Mesendoderm (in vitro differentiated cells): Measurements from ENCODE around the gene OPRD1.
"Not testable (repeated sequence)": the region's sequence is repeated elsewhere in the genome, so short reads cannot be mapped to it uniquely, and the experiment has no call there.

Experiments
- DNase-seq: peaks from one replicate; pipeline ENCODE4 v3.0.0; 2013
- H2AK5ac ChIP-seq: 2 replicates; pipeline ENCODE4 v1.6.1; 2013; ENCODE audit warnings: low read length, inconsistent platforms
- H2BK120ac ChIP-seq: 2 replicates; pipeline ENCODE4 v1.6.1; 2013; ENCODE audit warnings: low read depth, mild to moderate bottlenecking, low read length, moderate library complexity, mixed read lengths
- H2BK15ac ChIP-seq: replicated peaks from 2 replicates; pipeline ENCODE4 v1.6.1; 2013; ENCODE audit warnings: low read depth, mild to moderate bottlenecking, moderate library complexity
- H2BK5ac ChIP-seq: 2 replicates; pipeline ENCODE4 v1.6.1; 2013; ENCODE audit warnings: low read length, inconsistent platforms
- H3K18ac ChIP-seq: 2 replicates; pipeline ENCODE4 v1.6.1; 2013; ENCODE audit warnings: mild to moderate bottlenecking, low read length, mixed read lengths
- H3K23ac ChIP-seq: one replicate; pipeline ENCODE4 v1.6.1; 2013; ENCODE audit warnings: low read length
- H3K27ac ChIP-seq: 2 replicates; pipeline ENCODE4 v1.5.1; 2013; ENCODE audit warnings: low read depth, mild to moderate bottlenecking, inconsistent platforms, low read length, moderate library complexity
- H3K27me3 ChIP-seq: 2 replicates; pipeline ENCODE4 v1.6.1; 2013; ENCODE audit warnings: low read length, control low read depth, mild to moderate bottlenecking, inconsistent platforms; ENCODE audit not compliant: insufficient read depth, poor library complexity
- H3K36me3 ChIP-seq: 2 replicates; pipeline ENCODE4 v1.6.1; 2013; ENCODE audit warnings: low read length, inconsistent platforms; ENCODE audit not compliant: control insufficient read depth, insufficient read depth
- H3K4ac ChIP-seq: one replicate; pipeline ENCODE4 v1.6.1; 2013; ENCODE audit warnings: low read depth, mild to moderate bottlenecking, low read length, moderate library complexity
- H3K4me1 ChIP-seq: 2 replicates; pipeline ENCODE4 v1.6.1; 2013; ENCODE audit warnings: low read depth, low read length, inconsistent platforms; ENCODE audit not compliant: control insufficient read depth
- H3K4me2 ChIP-seq: 2 replicates; pipeline ENCODE4 v1.6.1; 2013; ENCODE audit warnings: low read length
- H3K4me3 ChIP-seq: 2 replicates; pipeline ENCODE4 v1.5.1; 2013; ENCODE audit warnings: mild to moderate bottlenecking, low read length
- H3K56ac ChIP-seq: one replicate; pipeline ENCODE4 v1.6.1; 2013; ENCODE audit warnings: low read length
- H3K79me1 ChIP-seq: 2 replicates; pipeline ENCODE4 v1.6.1; 2013; ENCODE audit warnings: low read length, inconsistent platforms
- H3K79me2 ChIP-seq: 2 replicates; pipeline ENCODE4 v1.6.1; 2013; ENCODE audit warnings: mild to moderate bottlenecking, low read length; ENCODE audit not compliant: control insufficient read depth, insufficient read depth
- H3K9ac ChIP-seq: 2 replicates; pipeline ENCODE4 v1.6.1; 2013; ENCODE audit warnings: low read length, inconsistent platforms
- H4K5ac ChIP-seq: one replicate; pipeline ENCODE4 v1.6.1; 2013; ENCODE audit warnings: low read length
- H4K8ac ChIP-seq: one replicate; pipeline ENCODE4 v1.6.1; 2013; ENCODE audit warnings: low read depth, mild to moderate bottlenecking, control low read depth, low read length, moderate library complexity
- WGBS: extraction: QIAGEN DNeasy Blood & Tissue Kit; methylation state at CpG from one replicate; pipeline ENCODE4 v1.1.7; 2013; ENCODE audit warnings: low lambda C conversion rate, missing lambda C conversion rate; ENCODE audit not compliant: insufficient coverage; ENCODE audit errors: extremely low coverage; 5-methylcytosine and 5-hydroxymethylcytosine counted together

Gene OPRD1

DNA sequence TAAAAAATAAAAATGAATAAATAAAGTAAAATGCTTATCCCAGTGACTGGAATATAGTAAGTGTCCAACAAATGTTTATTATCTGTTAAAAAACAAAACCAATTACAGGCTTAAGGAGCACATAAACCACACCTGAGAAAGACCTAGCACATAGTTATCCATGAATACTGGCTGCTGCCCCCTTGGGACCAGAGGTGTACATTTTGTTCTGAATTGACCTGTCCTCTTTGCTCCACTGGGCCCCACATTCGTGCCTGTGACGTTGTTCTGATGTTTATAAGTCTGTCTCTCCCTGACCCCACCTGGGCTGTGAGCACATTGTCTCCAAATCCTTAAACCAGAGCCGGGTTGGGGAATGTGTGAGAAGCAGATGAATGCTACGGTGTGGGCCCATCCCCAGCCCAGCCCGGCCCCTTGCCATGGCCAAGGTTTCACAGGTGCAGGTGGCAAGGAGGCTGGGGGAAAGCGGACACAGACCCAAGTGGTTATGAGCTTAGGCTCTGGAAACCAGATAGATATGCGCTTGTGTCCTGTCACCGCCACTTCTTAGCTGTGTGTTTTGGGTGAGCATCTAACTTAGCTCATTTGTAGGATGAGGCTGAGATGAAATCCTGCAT is 29.1 kb downstream of the OPRD1 start:
- Histone ChIP-seq H3K27ac (no peak overlapping the region), H3K4ac (no peak overlapping the region), H3K23ac (no peak overlapping the region), H3K79me2 (no peaks in the 10 kb centered on the region), H2BK15ac (no peak overlapping the region), H2BK120ac (no peak overlapping the region), H3K9ac (no peak overlapping the region), H3K79me1 (no peaks in the 10 kb centered on the region), H3K4me3 (no peak overlapping the region), H3K4me2 (no peak overlapping the region), H4K5ac (no peak overlapping the region), H3K4me1 (no peaks in the 10 kb centered on the region), H2BK5ac (no peak overlapping the region), H3K56ac (no peak overlapping the region), H4K8ac (no peak overlapping the region), H3K36me3 (no peaks in the 10 kb centered on the region), H3K27me3 (no peaks in the 10 kb centered on the region), H2AK5ac (no peak overlapping the region), H3K18ac (no peak overlapping the region)
- WGBS = no CpG with 5 or more reads among the region's 8 CpGs
- DNase-seq = no peak

DNA sequence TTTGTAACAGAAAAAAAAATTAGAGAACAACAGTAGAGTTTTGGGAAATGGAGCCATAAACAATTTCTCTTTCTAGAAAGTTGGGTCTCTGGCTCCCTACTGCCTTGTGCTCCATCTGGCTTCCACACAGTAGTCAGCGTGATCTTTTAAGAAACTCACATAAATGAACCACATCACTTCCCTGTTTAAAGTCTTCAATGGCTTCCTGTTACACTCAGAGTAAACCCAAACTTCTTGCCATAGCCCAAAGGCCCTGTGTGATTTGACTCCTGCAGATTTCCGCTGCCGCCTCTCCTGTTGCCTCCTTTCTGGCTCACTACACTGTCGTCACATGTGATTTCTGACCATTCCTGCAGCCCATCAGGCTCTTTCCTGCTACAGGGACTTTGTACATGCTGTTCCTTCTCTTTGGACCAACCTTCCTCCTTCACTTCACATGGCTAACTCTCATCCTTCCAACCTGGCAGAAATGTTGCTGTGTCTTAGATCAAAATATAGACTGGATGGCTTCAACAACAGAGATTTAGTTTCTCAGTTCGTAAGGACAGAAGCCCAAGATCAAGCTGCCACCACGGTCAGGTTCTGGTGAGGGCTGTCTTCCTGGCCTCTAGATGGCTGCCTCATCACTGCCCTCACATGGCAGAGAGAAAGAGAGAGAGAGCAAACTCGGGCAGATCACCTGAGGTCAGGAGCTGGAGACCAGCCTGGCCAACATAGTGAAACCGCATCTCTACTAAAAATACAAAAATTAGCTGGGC is 34.0 kb downstream of the OPRD1 start:
- no peaks in the 10 kb centered on the region for H3K79me2 ChIP-seq
- H2AK5ac ChIP-seq = no peak overlapping the region
- no peaks in the 10 kb centered on the region for H3K79me1 ChIP-seq
- H3K23ac ChIP-seq = no peak overlapping the region
- H3K27ac ChIP-seq = no peak overlapping the region
- DNase-seq = peak; percentile 82
- H3K4ac ChIP-seq = no peak overlapping the region
- no peaks in the 10 kb centered on the region for H3K27me3 ChIP-seq
- no peak overlapping the region for H3K4me2 ChIP-seq
- H3K36me3 ChIP-seq = no peaks in the 10 kb centered on the region
- no peak overlapping the region for H3K18ac ChIP-seq
- H2BK15ac ChIP-seq = no peak overlapping the region
- peak overlapping the region; percentile 15 for H3K9ac ChIP-seq
- no peak overlapping the region for H2BK5ac ChIP-seq
- no peaks in the 10 kb centered on the region for H3K4me1 ChIP-seq
- no peak overlapping the region for H4K8ac ChIP-seq
- no peak overlapping the region for H2BK120ac ChIP-seq
- no CpG with 5 or more reads among the region's 8 CpGs for WGBS
- no peak overlapping the region for H3K4me3 ChIP-seq
- H3K56ac ChIP-seq = peak overlapping the region; percentile 52
- no peak overlapping the region for H4K5ac ChIP-seq

DNA sequence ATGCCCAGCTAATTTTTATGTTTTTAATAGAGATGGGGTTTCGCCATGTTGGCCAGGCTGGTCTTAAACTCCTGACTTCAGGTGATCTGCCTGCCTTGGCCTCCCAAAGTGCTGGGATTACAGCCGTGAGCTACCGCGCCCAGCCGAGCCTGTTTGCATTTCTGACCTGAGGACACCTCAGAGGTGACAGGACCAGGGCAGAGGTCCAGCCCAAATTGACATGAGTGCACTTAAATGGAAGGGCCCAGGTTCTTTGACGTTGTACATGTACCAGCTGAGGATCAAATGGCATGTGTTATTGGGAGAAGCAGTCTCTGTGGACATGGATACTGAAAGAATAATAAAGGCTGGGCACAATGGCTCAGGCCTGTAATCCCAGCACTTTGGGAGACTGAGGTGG is 35.2 kb downstream of the OPRD1 start:
- H3K18ac ChIP-seq, H3K4me1 ChIP-seq, H3K4ac ChIP-seq, H3K23ac ChIP-seq, H3K9ac ChIP-seq, DNase-seq, H3K79me1 ChIP-seq, H4K5ac ChIP-seq, H4K8ac ChIP-seq, H2BK15ac ChIP-seq, H2BK120ac ChIP-seq, H2BK5ac ChIP-seq, H3K27me3 ChIP-seq, H3K4me2 ChIP-seq, H3K27ac ChIP-seq, H3K56ac ChIP-seq, H3K4me3 ChIP-seq, H2AK5ac ChIP-seq, H3K36me3 ChIP-seq, H3K79me2 ChIP-seq: not testable (repeated sequence)
- WGBS = no CpG with 5 or more reads among the region's 6 CpGs

DNA sequence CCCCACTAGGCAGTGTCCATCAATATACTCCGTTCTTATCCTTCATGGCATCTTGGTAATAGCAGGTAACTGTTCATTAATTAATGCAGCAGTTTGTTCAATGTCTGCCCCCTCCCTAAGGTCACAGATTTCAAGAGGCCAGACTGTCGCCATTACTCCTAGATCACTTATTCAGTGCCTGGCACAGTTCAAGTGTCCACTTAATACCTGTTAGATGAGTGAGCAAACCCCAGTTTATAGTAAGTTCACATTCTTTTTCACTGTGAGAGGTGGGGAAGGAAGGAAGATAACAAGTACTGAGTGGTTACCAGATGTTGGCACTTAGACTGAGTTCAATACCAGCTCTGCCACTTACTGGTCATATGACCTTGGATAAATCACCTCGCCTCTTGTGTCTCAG is 36.4 kb downstream of the OPRD1 start:
- H3K36me3 ChIP-seq = no peaks in the 10 kb centered on the region
- H3K4me2 ChIP-seq = no peak overlapping the region
- H3K56ac ChIP-seq = no peak overlapping the region
- H2BK15ac ChIP-seq = no peak overlapping the region
- no peak overlapping the region for H2AK5ac ChIP-seq
- H2BK120ac ChIP-seq = no peak overlapping the region
- no peak overlapping the region for H4K8ac ChIP-seq
- no peak for DNase-seq
- no peak overlapping the region for H3K4me3 ChIP-seq
- no peaks in the 10 kb centered on the region for H3K27me3 ChIP-seq
- H4K5ac ChIP-seq = no peak overlapping the region
- no peak overlapping the region for H3K4ac ChIP-seq
- no peak overlapping the region for H3K27ac ChIP-seq
- no peaks in the 10 kb centered on the region for H3K79me1 ChIP-seq
- H3K9ac ChIP-seq = no peak overlapping the region
- H3K23ac ChIP-seq = no peak overlapping the region
- WGBS = no CpG with 5 or more reads among the region's 3 CpGs
- H3K18ac ChIP-seq = no peak overlapping the region
- no peak overlapping the region for H2BK5ac ChIP-seq
- H3K4me1 ChIP-seq = no peaks in the 10 kb centered on the region
- no peaks in the 10 kb centered on the region for H3K79me2 ChIP-seq

DNA sequence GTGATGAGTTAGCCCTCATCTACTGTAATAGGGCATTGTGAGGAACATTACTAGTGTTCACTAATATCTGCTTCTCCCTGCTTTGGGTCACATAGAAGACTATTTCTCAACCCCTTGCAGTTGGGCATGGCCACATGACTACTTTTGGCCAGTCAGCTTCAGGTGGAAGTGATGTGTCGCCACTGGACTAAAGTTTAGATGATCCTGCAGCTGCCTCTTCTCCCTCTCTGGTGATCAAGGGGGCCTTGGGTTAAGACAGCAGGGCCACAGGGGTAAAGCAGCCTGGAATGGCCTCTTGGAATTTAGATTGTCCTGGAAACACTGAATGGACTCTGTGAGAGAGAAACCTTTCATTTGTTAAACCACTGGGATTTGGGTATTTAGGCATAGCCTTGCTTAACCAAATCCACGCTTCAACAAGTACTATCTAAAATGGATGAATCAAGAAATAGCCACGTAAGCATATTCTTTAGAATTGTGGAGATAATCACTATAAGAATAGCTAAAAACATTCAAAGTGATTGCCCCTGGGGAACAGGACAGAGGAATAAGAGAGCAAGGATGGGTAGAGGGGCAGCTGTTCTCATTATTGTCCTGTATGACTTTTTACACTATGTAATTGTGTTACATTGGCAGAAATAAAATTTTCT is 41.2 kb downstream of the OPRD1 start:
- H3K23ac ChIP-seq = no peak overlapping the region
- H2BK120ac ChIP-seq = no peak overlapping the region
- no CpG with 5 or more reads among the region's 3 CpGs for WGBS
- H3K4me2 ChIP-seq = no peak overlapping the region
- H3K27me3 ChIP-seq = no peaks in the 10 kb centered on the region
- no peak overlapping the region for H3K4ac ChIP-seq
- H3K4me3 ChIP-seq = no peak overlapping the region
- H4K5ac ChIP-seq = no peak overlapping the region
- H3K56ac ChIP-seq = no peak overlapping the region
- H4K8ac ChIP-seq = no peak overlapping the region
- H3K27ac ChIP-seq = no peak overlapping the region
- no peak overlapping the region for H2AK5ac ChIP-seq
- H3K79me2 ChIP-seq = no peaks in the 10 kb centered on the region
- H2BK15ac ChIP-seq = no peak overlapping the region
- H3K79me1 ChIP-seq = no peaks in the 10 kb centered on the region
- H3K36me3 ChIP-seq = no peaks in the 10 kb centered on the region
- no peak overlapping the region for H3K9ac ChIP-seq
- H3K18ac ChIP-seq = no peak overlapping the region
- no peak for DNase-seq
- H3K4me1 ChIP-seq = no peaks in the 10 kb centered on the region
- no peak overlapping the region for H2BK5ac ChIP-seq
